Activated CD4-positive, alpha-beta T cell treated with anti-CD3 and anti-CD28 coated beads, Interleukin-2, Interleukin-4, amounts not matched to agents 100 ng/mL and 50 ng/mL, durations not matched to agents 16 hours and 8 hours (primary cell): ENCODE data around the gene GNG4.
A peak's percentile ranks its signal among the peaks of the same experiment; 100 is the strongest.

Source experiments
- DNase-seq: peaks from one replicate; pipeline ENCODE4 v3.0.0-alpha.2; 2020; ENCODE audit warnings: low spot score

The GNG4 gene

DNA sequence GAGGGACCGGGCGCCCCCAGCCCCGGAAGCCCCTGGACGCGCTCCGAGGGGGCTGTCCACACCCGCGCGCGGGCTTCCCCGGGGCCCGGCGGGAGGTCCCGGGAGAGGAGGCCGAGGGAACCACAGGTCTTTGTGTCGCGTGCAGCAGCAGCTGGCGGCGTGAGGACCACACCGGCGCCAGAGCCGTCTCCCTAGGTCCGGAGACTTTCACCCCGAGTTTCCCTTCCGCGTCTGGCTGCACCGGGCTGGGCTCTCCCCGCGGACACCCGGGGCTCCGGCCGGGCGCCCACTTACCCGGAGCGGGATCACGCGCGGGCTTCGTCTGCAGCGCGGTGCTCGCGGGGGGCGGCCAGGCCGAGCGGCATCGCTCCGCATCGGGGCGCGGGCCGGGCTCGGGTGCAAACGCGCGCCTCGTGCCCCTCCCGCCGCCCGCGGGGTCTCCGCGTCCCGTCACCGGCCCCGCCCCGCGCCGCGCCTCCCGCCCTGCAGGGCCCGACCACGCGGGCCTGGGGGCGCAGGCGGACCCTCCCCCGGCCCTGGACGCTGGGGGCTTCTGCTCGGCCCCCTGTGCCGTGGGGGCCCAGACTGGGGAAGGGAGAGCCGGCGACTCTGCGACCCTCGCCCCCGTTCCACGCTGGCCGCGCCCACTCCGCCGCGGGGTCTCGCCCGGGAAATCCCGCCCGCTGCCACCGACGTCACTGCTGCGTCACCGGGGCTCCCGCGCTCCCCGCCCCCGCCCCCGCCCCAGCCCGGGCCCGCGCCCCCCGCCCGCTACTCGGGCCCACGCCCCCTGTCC is at the start of gene GNG4:
Gene GNG4, minus strand, starts transcription at position 417 of the 796 bp plus-strand sequence. CDS start 65,946 bp downstream, outside the sequence.
- no peak for DNase-seq

DNA sequence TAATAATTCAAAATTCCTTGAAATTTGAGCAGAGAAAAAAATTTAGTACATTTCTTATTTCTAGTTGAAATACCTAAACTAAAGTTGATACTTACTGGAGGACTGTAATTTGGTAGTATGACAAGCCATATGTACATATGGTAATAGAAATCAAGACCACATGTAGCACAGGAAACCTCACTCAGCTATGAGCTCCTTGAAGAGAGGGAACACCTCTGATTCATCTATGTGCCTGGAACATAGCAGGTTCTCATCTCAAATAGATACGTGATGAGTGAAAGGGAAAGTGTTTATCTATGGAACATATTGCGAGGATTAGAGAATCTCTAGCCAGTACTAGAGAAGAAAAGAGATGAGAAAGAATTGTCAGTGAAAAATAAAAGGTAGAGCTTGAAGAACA is 47.9 kb upstream of the GNG4 start:
- peak; percentile 66 for DNase-seq

DNA sequence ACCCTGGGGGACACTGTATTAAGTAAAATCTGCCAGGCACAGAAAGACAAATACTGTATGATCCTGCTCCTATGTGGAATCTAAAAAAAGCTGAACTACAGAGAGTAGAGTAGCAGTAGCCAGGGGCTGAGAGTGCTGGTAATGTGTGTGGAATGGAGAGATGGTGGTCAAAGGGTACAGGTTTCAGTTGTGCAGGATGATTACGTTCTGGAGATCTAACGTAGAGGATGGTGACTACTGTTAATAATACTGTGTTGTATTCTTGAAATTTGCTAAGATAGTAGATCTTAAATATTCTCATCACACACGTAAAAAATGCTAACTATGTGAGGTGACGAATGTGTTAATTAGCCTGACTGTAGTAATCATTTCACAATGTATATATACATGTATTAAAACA is 39.8 kb upstream of the GNG4 start:
- no peak for DNase-seq

DNA sequence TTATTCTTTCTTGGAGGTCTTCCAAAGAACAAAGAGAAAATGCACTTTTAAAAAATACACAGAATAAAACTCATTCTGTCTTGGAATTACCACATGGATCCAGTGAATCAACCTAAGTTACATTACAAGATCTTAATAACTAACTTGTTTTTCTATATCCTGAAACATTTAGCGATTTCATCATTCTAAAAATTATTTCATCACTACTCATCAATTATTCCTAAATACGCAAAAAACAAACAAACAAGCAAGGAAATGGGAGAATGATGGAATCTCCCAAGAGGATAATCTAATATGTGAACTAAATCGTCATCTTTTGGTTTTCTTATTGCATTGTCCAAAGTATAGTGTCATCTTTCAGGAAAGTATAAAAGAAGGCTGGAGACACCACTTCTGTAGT is 38.5 kb upstream of the GNG4 start:
- no peak for DNase-seq

DNA sequence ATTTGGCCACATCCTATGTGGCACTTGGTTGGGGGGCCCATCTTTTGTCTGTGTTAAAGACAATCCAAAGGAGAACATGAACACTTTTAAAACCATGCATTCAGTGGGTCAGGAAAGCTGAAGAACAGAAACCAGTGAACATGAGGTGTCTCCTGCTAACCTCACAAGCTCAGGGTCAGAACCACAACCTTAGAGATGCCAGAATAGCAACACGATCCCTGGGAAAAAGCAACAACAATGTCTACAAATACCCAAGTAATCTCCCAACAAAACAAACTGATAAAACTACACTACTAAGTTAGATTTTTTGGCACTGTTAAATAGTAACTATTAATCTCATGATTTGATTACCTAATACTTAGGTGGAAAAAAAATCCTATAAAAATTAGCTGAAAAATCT is 34.1 kb upstream of the GNG4 start:
- DNase-seq = no peak

DNA sequence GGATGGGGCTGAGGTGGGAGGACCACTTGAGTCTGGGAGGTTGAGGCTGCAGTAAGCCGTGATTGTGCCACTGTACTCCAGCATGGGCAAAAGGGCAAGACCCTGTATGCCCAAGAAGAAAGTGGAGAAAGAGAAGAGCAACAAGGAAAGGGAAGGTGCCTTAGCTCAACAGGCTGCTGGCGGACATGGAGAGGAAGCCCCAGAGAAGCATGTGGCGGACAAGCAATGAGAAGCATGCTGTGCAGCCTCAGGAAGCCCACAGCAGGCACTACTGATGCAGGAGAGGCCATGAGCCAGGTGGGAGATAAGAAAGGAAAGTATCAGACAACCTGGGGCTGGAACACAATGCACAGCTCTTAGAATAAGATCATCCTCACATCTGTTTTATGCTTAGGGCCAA is 32.6 kb upstream of the GNG4 start:
- DNase-seq = no peak

DNA sequence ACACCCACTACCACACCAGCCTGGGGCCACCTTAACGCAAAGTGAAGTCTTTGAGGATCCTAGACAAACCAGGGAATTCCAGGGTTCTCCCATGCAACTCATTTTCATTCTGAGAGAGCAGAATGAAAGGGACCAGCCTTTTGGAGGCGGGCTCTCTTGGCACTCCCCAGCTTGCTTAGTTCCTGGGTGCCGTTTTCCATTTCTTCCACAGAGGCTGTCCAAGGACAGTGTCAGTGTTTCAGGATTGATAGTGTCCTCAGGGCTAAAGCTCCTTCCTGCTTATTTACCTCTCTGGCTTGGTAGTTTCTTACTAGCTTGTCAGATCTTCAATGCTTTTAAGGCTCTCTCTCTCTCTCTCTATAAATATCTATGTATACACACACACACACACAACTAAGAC is 30.1 kb upstream of the GNG4 start:
- DNase-seq = no peak

DNA sequence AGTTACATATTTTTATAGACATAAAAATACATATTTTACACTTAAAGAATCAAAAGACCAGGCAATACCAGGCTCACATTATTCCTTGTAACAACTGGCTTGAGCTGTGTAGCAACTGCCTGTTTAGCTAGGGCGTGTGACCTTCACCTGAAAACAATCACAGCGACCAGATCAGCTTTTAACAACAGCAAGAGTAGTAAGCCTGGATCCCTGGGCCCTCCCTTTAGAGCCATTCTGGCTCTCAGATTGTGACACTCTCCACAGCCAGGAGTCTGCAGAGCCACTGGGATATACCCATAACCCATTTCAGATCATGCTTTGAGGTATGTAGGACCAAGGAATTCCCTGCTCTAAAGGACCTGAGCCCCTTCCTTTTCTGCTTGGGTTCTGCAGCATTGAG is 29.4 kb upstream of the GNG4 start:
- no peak for DNase-seq

DNA sequence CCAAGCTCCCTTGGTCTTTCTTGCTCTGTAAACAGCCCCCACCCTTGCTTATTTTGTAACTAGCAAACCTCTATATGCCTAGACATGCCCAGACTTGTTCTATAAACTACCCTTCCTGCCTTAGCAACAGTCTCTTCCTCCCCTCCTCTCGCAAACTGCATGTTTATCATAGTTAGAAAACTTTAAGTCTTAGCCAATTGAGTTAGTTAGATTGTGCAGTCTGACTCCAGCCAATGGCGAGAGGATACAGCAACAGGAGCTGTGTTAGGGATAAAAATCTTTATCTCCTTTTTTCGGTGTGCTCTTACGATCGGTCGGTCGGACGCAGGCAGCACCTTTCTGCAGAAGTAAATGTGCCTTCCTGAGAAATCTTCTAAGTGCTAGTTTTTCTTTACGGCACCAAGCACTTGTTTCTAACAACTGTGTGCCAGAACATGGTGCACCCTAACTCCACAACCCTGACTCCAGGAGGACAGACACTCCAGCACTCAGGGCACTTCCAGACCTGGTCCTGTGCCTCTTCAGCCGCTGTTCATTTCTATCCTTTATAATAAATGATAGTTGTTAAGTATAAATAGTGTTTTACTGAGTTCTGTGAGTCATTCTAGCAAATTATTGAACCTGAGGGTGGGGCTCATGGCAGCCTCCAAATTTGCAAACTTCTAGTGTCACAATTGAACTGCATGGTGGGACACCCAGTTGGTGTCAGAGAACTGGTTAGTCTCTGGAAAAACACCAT is 25.7 kb upstream of the GNG4 start:
- no peak for DNase-seq

DNA sequence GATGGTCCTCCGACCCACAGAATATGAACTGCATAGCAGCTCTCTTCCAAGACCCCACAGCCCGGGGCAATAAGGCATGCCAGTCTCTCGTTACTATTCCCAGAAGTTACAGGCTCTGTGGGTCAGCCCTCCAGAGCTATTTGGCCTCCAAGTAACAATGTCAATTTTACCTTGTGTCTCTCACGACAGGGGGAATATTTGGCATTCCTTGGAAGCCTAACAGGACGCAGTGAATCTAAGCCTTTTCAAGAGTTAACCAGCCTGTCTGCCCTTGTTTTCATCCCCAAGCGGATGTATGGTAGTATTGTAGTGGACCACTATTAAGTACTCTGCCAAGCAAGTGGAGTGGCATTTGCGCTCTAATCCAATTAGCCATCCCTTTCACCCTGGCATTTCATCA is 24.4 kb upstream of the GNG4 start:
- no peak for DNase-seq

DNA sequence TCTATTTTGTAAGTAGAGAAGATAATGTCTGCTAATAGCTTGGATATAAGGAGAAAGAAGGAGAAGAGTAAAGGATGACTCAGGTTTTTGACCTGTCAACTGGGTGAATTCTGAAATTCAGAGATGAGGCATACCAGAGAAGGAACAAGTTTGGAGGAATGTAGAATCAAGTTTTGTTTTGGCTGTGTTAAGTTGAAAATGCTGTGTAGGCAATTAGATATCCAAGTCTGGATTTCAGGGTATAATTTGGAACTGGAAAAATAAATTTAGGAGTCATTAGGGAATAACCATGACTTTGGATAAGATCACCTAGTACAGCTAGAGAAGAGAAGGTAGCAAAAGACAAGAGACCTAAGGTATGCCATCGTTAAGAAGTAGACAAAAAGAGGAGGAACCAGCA is 22.4 kb upstream of the GNG4 start:
- no peak for DNase-seq

DNA sequence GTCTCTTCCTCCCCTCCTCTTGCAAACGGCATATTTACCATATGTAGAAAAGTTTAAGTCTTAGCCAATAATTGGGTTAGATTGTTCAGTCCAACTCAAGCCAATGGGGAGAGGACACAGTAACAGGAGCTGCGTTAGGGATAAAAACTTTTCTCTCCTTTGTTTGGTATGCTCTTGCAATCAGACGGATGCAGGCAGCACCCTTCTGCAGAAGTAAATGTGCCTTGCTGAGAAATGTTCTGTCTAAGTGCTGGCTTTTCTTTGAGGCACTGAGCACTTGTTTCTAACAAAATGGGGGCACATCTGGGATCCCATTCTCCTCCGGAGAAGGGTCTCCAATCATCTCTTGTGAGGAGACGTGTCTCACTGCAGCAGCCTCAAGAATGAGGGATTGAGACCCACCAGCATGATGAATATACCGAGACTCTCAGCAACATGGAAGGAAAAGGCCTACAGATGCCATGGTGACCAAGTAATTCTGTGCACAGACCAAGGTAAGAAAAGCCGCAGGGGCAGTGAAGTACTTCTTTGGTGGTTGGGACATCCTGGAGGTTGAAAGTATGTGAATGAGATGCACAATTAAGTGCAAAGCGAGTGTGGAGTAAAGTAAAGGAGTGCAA is 20.7 kb upstream of the GNG4 start:
- no peak for DNase-seq

DNA sequence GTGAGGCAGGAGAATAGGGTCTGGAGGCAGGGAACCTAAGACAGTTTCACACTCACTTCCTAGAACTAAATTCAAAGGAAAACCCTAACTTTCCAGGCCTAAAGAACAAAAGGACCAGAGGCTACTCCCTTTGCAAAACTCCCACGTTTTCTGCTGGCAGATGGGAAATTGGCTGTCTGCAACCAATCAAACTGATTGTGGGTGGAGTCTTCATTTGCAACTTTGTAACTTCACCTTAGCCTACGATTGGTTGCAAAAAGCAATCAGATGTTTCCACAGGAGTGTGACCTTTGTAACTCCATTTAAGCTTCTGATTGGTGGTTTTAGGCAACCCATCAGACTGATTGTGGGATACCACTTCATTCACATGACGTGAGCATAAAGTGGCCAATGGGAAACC is 19.7 kb upstream of the GNG4 start:
- no peak for DNase-seq

DNA sequence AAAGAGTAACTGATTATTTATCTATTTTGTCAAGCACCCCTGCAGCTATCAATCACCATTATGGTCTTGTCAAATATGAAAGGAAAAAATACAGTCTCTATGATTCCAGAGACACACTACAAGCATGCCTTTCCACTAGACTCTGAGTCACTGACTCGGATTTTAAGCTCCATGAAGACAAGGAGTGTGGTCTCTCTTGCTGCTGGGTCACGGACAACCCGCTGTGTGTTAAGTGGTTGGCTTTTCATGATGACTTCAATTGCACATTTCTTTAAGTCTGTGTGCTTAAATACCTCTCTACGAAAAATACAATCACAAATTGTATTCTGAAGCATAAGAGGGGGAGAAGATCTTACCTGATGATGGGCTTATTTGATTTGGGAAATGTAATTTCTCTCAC is 14.0 kb upstream of the GNG4 start:
- no peak for DNase-seq

DNA sequence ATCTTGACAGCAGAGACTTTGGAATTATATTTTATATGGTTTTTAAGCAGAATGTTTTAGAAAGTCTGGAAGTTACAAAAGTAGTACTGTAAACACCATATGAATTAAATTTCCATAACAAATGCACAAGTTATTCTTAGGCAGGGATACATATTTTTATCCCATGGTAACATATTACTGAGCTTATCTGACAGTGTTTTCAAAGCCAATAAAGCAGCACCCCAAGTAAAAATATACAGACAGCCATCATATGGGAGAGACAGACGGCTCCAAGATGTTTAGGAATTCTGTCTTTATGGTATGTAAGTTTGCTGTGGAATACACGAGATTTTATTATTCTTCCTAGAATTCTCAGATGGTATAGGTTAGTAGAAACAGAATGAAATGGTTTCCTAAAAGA is 12.0 kb upstream of the GNG4 start:
- no peak for DNase-seq

DNA sequence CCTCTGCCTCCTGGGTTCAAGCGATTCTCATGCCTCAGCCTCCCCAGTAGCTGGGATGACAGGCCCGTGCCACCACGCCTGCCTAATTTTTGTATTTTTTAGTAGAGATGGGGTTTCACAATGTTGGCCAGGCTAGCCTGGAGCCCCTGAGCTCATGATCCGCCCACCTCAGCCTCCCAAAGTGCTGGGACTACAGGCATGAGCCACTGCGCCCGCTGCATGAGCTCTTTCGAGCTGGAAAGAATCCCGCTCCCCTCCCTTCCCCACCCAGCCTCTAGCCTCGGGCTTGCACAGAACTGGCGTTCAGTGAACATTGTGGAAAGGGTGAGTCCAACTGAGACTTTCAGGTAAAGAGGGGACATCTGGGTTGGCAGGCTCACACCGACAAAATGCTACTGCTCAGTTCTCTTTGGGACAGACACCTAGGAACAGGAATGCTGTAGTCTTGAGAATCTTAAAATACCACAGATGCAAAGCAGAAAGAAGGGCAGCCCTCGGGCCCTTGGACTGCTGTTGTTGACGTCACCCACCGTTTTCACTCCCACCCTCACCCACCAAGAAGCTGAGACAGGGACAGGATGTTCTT is 9.7 kb upstream of the GNG4 start:
- no peak for DNase-seq

DNA sequence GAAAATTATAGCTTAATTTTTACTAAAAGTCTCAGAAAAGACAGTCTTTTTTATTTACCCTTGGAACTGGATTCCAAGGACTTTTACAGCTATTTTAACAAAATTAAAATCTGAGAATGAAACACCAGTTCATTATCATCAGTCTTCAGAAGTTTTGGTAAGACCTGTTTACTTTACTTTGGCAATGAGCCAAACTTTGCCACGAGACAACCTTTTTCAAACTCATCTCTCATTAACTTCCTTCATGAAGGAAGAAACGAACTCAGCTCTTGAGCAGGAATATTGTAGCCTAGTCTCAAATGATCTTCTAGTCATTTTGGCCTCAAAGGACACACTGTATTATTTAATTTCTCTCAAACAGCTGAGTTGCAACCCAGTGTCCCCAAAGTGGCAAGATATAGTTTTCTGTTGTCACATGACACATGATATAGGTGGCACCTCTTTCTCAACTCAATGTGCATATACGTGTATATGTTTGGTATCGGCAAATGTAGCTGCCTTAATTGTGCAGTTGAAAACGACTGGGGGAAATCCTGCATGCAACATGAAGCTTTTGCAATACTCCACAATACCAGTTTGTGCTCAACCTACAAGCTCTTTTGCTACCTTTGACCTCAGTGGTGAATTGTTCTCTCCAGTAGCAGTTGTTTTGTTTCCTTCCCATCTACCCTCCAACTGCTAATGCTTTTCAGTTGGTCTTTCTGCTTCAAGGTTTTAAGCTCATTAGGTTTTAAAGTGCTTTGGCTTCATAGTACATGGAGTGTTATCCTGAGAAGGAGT is 8.4 kb upstream of the GNG4 start:
- no peak for DNase-seq

DNA sequence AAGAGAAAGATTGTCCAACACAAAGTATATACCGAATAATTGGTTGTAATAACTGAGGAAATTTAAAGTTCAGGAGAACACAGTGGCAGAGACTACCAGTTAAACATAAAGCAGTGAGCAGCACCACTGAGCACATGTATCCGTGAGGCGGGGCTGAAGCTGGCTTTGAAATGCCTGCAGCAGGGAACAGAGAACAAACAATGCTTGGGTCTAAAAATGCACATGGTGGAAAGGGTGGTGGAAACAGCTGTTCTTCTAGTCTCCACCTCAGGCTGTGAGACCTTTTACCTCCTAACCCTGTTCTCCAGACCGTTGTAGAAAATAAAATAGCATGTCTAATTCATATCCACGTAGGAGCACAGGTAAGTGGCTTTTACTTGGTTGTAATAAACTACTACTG is 7.7 kb upstream of the GNG4 start:
- DNase-seq = no peak

DNA sequence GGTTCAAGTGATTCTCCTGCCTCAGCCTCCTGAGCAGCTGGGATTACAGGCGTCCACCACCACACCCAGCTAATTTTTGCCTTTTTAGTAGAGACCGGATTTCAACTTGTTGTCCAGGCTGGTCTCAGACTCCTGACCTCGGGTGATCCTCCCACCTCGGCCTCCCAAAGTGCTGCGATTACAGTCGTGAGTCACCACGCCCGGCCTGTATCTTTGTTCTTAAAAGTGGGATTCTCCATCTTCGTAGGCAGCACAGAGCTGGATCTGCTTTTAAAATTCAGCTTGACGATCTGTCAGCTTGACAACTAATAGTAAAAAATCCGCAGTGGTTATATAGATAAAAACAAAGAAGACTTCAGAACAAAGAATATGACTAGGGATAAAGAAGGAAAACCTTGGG is 2.8 kb upstream of the GNG4 start:
- DNase-seq = no peak

DNA sequence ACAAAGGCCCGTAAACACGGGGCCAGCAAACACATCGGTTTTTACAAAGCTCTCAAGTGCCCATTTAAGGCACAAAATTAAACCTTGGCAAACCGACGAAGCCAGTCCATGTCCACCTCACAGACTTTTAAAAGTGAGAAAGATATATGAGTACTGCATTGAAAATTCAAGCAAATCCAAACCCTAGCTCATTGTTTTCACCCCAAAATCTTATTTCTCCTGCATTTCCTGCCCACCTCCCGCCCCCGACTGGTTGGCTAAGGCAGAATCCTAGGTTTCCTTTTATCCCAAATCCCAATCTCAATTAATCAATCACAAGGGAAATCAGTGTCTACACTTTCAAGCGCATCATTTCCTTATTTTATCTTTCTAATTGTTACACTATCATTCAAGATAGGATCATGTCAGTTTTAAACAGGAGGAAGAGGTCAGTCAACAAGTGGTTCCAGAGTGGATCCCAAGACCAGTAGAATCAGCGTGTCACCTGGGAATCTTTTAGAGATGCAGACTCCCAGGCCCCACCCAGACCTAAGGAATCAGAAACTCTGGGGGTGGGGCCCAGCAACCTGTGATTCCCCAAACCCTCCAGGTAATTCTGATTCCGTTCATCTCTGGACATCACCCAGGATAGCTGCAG is 1.7 kb upstream of the GNG4 start:
- no peak for DNase-seq

DNA sequence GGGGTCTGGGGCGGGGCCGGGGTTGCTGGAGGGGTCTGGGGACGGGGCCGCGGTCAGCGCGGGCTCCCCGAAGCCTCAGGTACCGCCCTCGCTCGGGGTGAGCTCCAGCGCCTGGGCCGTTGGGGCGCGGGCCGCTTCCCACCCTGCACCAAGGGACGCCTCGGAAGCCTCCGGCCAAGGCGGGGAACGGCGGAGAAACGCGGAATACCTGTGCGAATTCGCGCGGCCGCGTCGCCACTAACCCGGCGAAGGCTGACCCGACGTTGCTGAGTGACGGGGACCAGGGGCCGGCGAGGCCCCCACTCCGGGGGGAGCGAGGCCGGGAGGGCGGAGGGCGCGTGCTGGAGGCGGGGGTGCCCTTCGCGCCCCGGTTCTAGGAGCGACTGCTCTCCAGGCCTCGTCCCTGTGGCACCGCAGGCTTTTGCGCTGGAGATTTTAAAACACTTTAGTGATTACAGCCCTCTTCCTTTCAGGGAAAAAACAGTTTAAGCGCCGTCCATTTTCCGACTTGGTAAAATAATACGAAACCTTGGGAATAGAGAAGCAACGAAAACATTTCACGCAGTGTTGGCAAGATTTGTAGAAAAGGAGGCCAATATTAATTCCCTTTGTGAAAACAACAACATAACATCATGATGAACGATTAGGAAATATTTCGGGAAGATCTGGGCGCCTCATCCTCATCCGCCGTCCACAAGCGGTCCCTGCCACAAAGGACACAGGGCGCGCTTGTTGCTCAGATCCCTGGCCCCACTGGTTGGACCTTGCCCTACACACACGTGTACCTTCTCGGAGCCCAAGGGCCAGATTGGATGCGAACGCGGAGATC is 971 bp upstream of the GNG4 start:
- DNase-seq = no peak
